IMR-90 (cell line): ENCODE data around the gene ZNF610. TPM values are rescaled to one million over a fixed set of nuclear protein-coding genes. Genes with fewer than 3 reads are reported as not detected.

ENCODE experiments used
- ATAC-seq: fragments of 200-7000 bp; cut with Tn5 transposase; 2 replicates; pipeline ENCODE4 v1.9.1; 2020; ENCODE audit warnings: low read depth, mild to moderate bottlenecking, moderate library complexity
- BruUV-seq: library from RNA; stranded (reverse); fragments of 400-500 nt; replicated peaks from 2 replicates; lab custom pipeline; 2021; lab: Mats Ljungman, UMichigan
- CTCF ChIA-PET: fragments of 300-600 bp; formaldehyde crosslinking; extraction: SDS; loops from one replicate; lab custom pipeline; 2021; ENCODE audit warnings: antibody characterized with exemption; lab: Yijun Ruan, JAX
- POLR2A ChIA-PET: fragments of 300-600 bp; sonication (Branson Sonifier 250); formaldehyde crosslinking; loops from one replicate; lab custom pipeline; 2022; ENCODE audit warnings: antibody characterized with exemption; ENCODE audit not compliant: unreplicated experiment; lab: Charles Lee
- DNase-seq: peaks from one replicate; pipeline ENCODE4 v3.0.0; 2013
- H2AFZ ChIP-seq: replicated peaks from 2 replicates; pipeline ENCODE3; 2013; ENCODE audit warnings: low read length, mild to moderate bottlenecking; ENCODE audit not compliant: poor library complexity
- H2AK5ac ChIP-seq: 2 replicates; pipeline ENCODE4 v1.6.1; 2013; ENCODE audit warnings: low read depth, low read length, inconsistent platforms
- H2AK9ac ChIP-seq: replicated peaks from 2 replicates; pipeline ENCODE3; 2013; ENCODE audit warnings: mild to moderate bottlenecking, low read depth, low read length, moderate library complexity; ENCODE audit not compliant: poor library complexity
- H2BK120ac ChIP-seq: 2 replicates; pipeline ENCODE4 v1.6.1; 2013; ENCODE audit warnings: low read depth, low read length, inconsistent platforms
- H2BK15ac ChIP-seq: 3 replicates; pipeline ENCODE4 v1.6.1; 2013; ENCODE audit warnings: low read depth, low read length, inconsistent platforms
- H2BK20ac ChIP-seq: 2 replicates; pipeline ENCODE4 v1.6.1; 2013; ENCODE audit warnings: low read depth, mild to moderate bottlenecking, inconsistent platforms, low read length, moderate library complexity
- H2BK5ac ChIP-seq: 2 replicates; pipeline ENCODE4 v1.6.1; 2013; ENCODE audit warnings: mild to moderate bottlenecking, low read depth, low read length, inconsistent platforms; ENCODE audit not compliant: poor library complexity, severe bottlenecking
- H3K14ac ChIP-seq: replicated peaks from 2 replicates; pipeline ENCODE4 v1.6.1; 2013; ENCODE audit warnings: low read depth, low read length, inconsistent platforms
- H3K18ac ChIP-seq: 2 replicates; pipeline ENCODE4 v1.6.1; 2013; ENCODE audit warnings: low read depth, low read length, control low read depth
- H3K23ac ChIP-seq: 2 replicates; pipeline ENCODE4 v1.6.1; 2013; ENCODE audit warnings: low read depth, low read length, inconsistent platforms
- H3K27ac ChIP-seq: 2 replicates; pipeline ENCODE4 v1.5.1; 2013; ENCODE audit warnings: mild to moderate bottlenecking, control low read depth, low read length; ENCODE audit not compliant: insufficient read depth
- H3K27me3 ChIP-seq: 2 replicates; pipeline ENCODE4 v1.6.1; 2013; ENCODE audit warnings: low read length; ENCODE audit not compliant: control insufficient read depth, insufficient read depth
- H3K36me3 ChIP-seq: 2 replicates; pipeline ENCODE4 v1.6.1; 2013; ENCODE audit warnings: low read length, mixed read lengths; ENCODE audit not compliant: control insufficient read depth, insufficient read depth
- H3K4ac ChIP-seq: 2 replicates; pipeline ENCODE4 v1.6.1; 2013; ENCODE audit warnings: low read depth, low read length, inconsistent platforms
- H3K4me1 ChIP-seq: 2 replicates; pipeline ENCODE4 v1.6.1; 2013; ENCODE audit warnings: low read length, mixed read lengths; ENCODE audit not compliant: control insufficient read depth, insufficient read depth
- H3K4me2 ChIP-seq: 2 replicates; pipeline ENCODE4 v1.6.1; 2013; ENCODE audit warnings: low read depth, mild to moderate bottlenecking, control low read depth, low read length, moderate library complexity
- H3K4me3 ChIP-seq: 2 replicates; pipeline ENCODE4 v1.5.1; 2013; ENCODE audit warnings: low read depth, mild to moderate bottlenecking, control low read depth, low read length, moderate library complexity; ENCODE audit not compliant: insufficient read depth
- H3K56ac ChIP-seq: 2 replicates; pipeline ENCODE4 v1.6.1; 2013; ENCODE audit warnings: low read length, inconsistent platforms; ENCODE audit not compliant: insufficient read depth; ENCODE audit errors: extremely low read depth
- H3K79me1 ChIP-seq, 2 experiments: 2 replicates each; pipeline ENCODE4 v1.6.1; 2013; ENCODE audit warnings: low read length in 2 of 2, inconsistent platforms in 1 of 2, low read depth in 1 of 2
- H3K9ac ChIP-seq: 2 replicates; pipeline ENCODE4 v1.6.1; 2013; ENCODE audit warnings: low read depth, low read length, control low read depth
- H3K9me1 ChIP-seq: 2 replicates; pipeline ENCODE4 v1.6.1; 2013; ENCODE audit warnings: low read length, inconsistent platforms; ENCODE audit not compliant: insufficient read depth
- H3K9me3 ChIP-seq: 2 replicates; pipeline ENCODE4 v1.6.1; 2013; ENCODE audit warnings: low read length; ENCODE audit not compliant: control insufficient read depth, insufficient read depth
- H4K20me1 ChIP-seq: 2 replicates; pipeline ENCODE4 v1.6.1; 2013; ENCODE audit warnings: low read length, inconsistent platforms; ENCODE audit not compliant: insufficient read depth
- H4K5ac ChIP-seq: 2 replicates; pipeline ENCODE4 v1.6.1; 2013; ENCODE audit warnings: mild to moderate bottlenecking, low read depth, low read length, control low read depth
- H4K8ac ChIP-seq, 2 experiments: 2 replicates each; pipeline ENCODE4 v1.6.1; 2013; ENCODE audit warnings: low read depth in 2 of 2, low read length in 2 of 2, control low read depth in 1 of 2, inconsistent platforms in 1 of 2
- H4K91ac ChIP-seq: 2 replicates; pipeline ENCODE4 v1.6.1; 2013; ENCODE audit warnings: low read depth, low read length, inconsistent platforms; ENCODE audit not compliant: insufficient read depth
- BHLHE40 ChIP-seq: fragments of 150-350 bp; IDR thresholded peaks from 2 replicates; pipeline ENCODE4 v1.6.1; 2016; ENCODE audit warnings: mild to moderate bottlenecking, low read depth, low read length
- CTCF ChIP-seq: conservative IDR thresholded peaks from 2 replicates; pipeline ENCODE4 v1.5.1; 2012; ENCODE audit warnings: mild to moderate bottlenecking, low read depth, low read length, improper control_type of control experiment
- FOS ChIP-seq: fragments of 150-350 bp; IDR thresholded peaks from 2 replicates; pipeline ENCODE4 v1.6.1; 2016; ENCODE audit warnings: low read depth, low read length
- MAZ ChIP-seq: IDR thresholded peaks from 2 replicates; pipeline ENCODE4 v1.6.1; 2012; ENCODE audit warnings: low read depth, mild to moderate bottlenecking, low read length, improper control_type of control experiment, moderate library complexity, borderline replicate concordance
- POLR2A ChIP-seq: IDR thresholded peaks from 2 replicates; pipeline ENCODE4 v1.6.1; 2012; ENCODE audit warnings: mild to moderate bottlenecking, low read depth, low read length
- SMC3 ChIP-seq: fragments of 150-350 bp; IDR thresholded peaks from 2 replicates; pipeline ENCODE4 v1.6.1; 2016; ENCODE audit warnings: low read depth, mild to moderate bottlenecking, antibody characterized with exemption, low read length, moderate library complexity
- WGBS, 2 experiments: methylation state at CpG; one replicate each; pipeline versions ENCODE4 v1.1.5 to v1.1.7; 2013; ENCODE audit warnings: missing lambda C conversion rate in 2 of 2; ENCODE audit not compliant: insufficient read length in 1 of 2; ENCODE audit errors: extremely low coverage in 2 of 2; 5-methylcytosine and 5-hydroxymethylcytosine counted together
- dilution Hi-C: fragments of 300-500 bp; cut with HindIII; formaldehyde crosslinking; loops from one replicate; pipeline ENCODE4 v1.14.3; 2018; ENCODE audit warnings: low sequenced_read_pairs; ENCODE audit not compliant: unreplicated experiment
- in situ Hi-C: fragments of 300-500 bp; cut with MboI; formaldehyde crosslinking; loops from 3 replicates; pipeline ENCODE4 v1.14.3; 2019; ENCODE audit warnings: low sequenced_read_pairs, inconsistent platforms, mixed read lengths
- intact Hi-C: fragments of 100-400 bp; cut with micrococcal nuclease; formaldehyde crosslinking; loops from 2 replicates; pipeline ENCODE4 v1.10.0; 2022
- polyA plus RNA-seq, 3 experiments: library from polyadenylated mRNA; depleted of rRNA; stranded (reverse); fragments of >200 nt; gene quantifications; 2 replicates each; pipeline ENCODE4 v1.2.3, GENCODE V29; 2012; ENCODE audit warnings: low replicate concordance in 1 of 3
- total RNA-seq: library from RNA; depleted of rRNA; stranded (reverse); fragments of >200 nt; gene quantifications from 2 replicates; pipeline ENCODE4 v1.2.3, GENCODE V29; 2012

The ZNF610 gene
- total and polyA plus RNA-seq, 2 of the 4 experiments (the other 2 are of a cell fraction) = 1.6 to 3.6 TPM

GRCh38 chr19:52296773-52297600 lies 39.1 kb upstream of the ZNF610 start, which contains the start of gene ZNF480:
Gene ZNF480, plus strand, starts transcription at chr19:52297169. Its CDS starts 3,244 bp downstream, at chr19:52300413.
- Histone ChIP-seq H2AK5ac (peak within 1 kb of the TSS; percentile 12; the same call in 1 of the 2 replicates), H3K9ac (peak within 1 kb of the TSS; percentile 94), H2AK9ac (peak within 1 kb of the TSS; percentile 84), H2BK5ac (peak within 1 kb of the TSS; percentile 69), H3K9me3 (peaks cover 4% of the 10 kb centered on the region; the same call in 1 of the 2 replicates), H3K4me1 (peaks cover 2% of the 10 kb centered on the region; the same call in 1 of the 2 replicates), H3K4me3 (peak within 1 kb of the TSS; percentile 99), H2BK20ac (no peak within 1 kb of the TSS), H3K79me1 (peaks cover 10 to 16% of the 10 kb centered on the region in 2 experiments), H2BK15ac (no peak within 1 kb of the TSS), H3K23ac (peak within 1 kb of the TSS; percentile 36; the same call in 1 of the 2 replicates), H3K14ac (peak within 1 kb of the TSS; percentile 53), H4K8ac (peak within 1 kb of the TSS; percentile 40 to 95), H3K9me1 (no peaks in the 10 kb centered on the region), H4K5ac (peak within 1 kb of the TSS; percentile 96), H2AFZ (peak within 1 kb of the TSS; percentile 92), H3K36me3 (peaks cover 18% of the 10 kb centered on the region), H3K4ac (peak within 1 kb of the TSS; percentile 67), H3K4me2 (peak within 1 kb of the TSS; percentile 88), H3K27ac (peak within 1 kb of the TSS; percentile 95), H3K56ac (peak within 1 kb of the TSS; percentile 32), H4K20me1 (no peaks in the 10 kb centered on the region), H3K18ac (peak within 1 kb of the TSS; percentile 79), H2BK120ac (no peak within 1 kb of the TSS), H3K27me3 (no peaks in the 10 kb centered on the region), H4K91ac (no peak within 1 kb of the TSS; the same call in 1 of the 2 replicates)
- ATAC-seq (peak; percentile 83), DNase-seq (peak; percentile 73)
- intact Hi-C loops = no loop called here
- 2% methylated on average over 26 of the region's 75 CpGs; no CpG with 5 or more reads in 1 of the 2 experiments for WGBS, 2 experiments
- POLR2A ChIA-PET = no interaction called here
- dilution Hi-C loops = no loop called here
- TSS peak; percentile 65 for BruUV-seq
- CTCF ChIA-PET = no interaction called here
- in situ Hi-C loops = no loop called here
- TF ChIP-seq SMC3 = no peak
- peak; percentile 69 for TF ChIP-seq BHLHE40
- peak; percentile 10; the same call in 1 of the 2 replicates for TF ChIP-seq MAZ
- TF ChIP-seq FOS = no peak
- peak; percentile 13; the same call in 1 of the 2 replicates for TF ChIP-seq CTCF
- TF ChIP-seq POLR2A = peak; percentile 57; the same call in 1 of the 2 replicates
